ENCODE measurements around the gene IL32.

DNA sequence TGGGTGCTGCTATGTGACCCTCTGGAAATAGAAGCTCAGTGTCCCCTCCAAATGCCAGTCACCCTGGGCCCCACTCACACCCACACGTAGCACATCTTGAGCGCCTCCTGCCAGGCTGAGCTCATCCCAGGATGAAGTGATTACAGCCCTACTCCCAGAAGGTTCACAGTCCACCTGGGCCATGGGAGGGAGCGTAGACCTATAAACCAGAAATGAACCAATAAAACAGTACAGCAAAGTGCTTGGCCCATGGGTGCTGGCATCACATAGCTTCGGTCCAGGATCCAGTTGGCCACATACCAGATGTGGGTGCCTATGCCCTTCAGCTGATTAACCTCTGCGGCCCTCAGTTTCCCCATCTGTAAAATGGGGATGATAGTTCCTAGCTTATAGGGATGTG lies 26.5 kb upstream of the IL32 start:
- TF ChIP-seq, protein P1, sequence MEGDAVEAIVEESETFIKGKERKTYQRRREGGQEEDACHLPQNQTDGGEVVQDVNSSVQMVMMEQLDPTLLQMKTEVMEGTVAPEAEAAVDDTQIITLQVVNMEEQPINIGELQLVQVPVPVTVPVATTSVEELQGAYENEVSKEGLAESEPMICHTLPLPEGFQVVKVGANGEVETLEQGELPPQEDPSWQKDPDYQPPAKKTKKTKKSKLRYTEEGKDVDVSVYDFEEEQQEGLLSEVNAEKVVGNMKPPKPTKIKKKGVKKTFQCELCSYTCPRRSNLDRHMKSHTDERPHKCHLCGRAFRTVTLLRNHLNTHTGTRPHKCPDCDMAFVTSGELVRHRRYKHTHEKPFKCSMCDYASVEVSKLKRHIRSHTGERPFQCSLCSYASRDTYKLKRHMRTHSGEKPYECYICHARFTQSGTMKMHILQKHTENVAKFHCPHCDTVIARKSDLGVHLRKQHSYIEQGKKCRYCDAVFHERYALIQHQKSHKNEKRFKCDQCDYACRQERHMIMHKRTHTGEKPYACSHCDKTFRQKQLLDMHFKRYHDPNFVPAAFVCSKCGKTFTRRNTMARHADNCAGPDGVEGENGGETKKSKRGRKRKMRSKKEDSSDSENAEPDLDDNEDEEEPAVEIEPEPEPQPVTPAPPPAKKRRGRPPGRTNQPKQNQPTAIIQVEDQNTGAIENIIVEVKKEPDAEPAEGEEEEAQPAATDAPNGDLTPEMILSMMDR (IDR thresholded peaks at IDR 0.05), result no peak
- TF ChIP-seq POLR2A (IDR thresholded peaks at IDR 0.05), result no peak
- no peak for TF ChIP-seq EP300 (IDR thresholded peaks at IDR 0.05)
